NK-92 (cell line): Measurements from ENCODE around the gene VPS54.
"Not testable (repeated sequence)": the region's sequence is repeated elsewhere in the genome, so short reads cannot be mapped to it uniquely, and the experiment has no call there.

Experiments used
- DNase-seq: peaks from one replicate; lab custom pipeline; 2025; ENCODE audit not compliant: unreplicated experiment; lab: John Stamatoyannopoulos, UW

VPS54 gene

DNA sequence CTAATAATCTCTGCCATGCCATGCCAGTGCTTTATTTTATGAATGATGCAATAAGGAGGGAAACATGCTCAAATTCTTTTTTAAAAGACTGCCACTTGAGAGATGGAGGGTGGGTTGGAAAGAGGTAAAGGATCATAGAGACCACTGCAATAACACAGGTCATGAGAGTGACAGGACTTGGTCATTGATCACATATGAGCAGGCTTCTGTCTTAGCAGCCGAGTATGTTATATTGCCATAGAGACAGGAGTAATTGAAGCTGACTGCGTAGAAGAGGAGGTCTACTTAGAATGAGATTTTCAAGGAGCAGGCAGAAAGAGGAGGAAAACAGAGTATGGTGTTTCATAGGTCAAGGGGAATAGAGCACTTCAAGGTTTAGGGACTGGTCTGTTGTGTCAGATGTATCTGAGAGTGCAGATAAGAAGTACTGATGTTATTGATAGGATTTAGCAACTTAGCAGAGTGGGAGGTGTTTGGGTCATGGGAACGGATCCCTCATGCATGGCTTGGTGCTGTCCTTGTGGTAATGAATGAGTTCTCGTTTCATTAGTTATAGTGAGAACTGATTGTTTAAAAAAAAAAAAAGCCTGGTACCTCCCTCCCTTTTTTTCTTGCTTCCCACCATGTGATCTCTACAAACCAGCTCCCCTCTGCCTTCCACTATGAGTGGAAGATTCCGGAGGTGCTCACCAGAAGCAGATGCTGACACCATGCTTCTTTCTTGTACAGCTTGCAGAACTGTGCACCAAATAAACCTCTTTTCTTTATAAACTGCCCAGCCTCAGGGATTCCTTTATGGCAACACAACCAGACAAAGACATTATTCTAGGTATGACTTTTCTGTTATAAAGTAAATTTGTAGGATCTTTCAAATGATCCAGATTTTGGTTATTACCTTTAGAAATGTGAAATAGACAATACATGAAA lies 144.8 kb downstream of the VPS54 start:
- no peak for DNase-seq

DNA sequence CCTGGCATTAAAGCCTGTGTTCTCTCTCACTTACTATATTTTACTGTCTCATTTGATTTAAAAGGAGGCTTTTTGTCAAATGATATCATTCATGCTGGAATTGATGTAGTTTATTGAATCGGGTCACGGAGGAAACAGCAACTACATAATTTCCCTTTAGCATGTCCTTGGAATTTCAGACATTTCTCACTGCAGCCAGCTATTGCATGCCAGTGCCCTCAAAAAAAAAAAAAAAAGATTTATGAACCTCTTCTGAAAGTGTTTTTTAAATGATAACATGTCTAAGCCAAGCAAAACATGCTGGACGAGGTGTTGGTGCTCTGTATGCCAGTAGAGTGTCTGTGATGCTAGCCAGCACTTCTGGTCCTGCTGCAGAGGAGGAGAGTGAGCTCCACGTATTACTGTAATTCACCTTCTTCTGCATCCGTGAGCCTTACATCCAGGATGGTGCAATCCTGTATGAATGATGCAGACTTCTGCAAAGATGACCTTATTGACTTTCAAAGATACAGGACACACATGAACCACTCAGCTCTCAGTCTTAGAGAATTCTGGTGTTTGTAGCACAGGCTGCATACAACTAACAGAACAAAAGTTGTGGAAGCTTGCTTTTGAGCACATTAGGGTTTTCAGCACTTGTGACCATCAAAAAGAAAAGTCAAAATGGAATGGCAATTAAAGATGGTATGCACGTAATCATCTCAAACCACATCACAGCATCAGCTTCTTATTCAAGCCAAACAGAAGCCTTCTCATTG lies 146.5 kb downstream of the VPS54 start:
- DNase-seq = no peak

- no peak for DNase-seq
Measured at GRCh38 chr2:63871864-63872263, 147.4 kb downstream of the VPS54 start.

DNA sequence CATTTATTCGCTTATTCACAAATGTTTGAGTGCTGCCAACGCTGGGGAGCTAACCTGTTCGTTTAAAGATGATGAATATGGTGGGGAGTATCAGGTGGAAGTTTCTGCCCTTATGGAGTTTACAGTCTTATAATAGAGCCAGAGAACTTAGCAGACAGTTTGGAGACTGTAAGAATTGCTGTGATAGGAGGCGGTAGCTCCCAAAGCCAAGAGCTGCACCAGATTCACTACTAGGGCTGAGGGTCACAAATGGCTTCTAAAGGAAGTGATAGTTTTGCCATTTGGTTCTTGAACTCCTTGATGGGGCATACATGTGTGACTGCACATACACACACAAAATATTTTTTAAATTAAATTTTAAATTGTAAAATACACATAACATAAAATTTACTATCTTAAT lies 148.5 kb downstream of the VPS54 start:
- DNase-seq = no peak

GRCh38 chr2:63866009-63866709 lies 153.1 kb downstream of the VPS54 start:
- no peak for DNase-seq

DNA sequence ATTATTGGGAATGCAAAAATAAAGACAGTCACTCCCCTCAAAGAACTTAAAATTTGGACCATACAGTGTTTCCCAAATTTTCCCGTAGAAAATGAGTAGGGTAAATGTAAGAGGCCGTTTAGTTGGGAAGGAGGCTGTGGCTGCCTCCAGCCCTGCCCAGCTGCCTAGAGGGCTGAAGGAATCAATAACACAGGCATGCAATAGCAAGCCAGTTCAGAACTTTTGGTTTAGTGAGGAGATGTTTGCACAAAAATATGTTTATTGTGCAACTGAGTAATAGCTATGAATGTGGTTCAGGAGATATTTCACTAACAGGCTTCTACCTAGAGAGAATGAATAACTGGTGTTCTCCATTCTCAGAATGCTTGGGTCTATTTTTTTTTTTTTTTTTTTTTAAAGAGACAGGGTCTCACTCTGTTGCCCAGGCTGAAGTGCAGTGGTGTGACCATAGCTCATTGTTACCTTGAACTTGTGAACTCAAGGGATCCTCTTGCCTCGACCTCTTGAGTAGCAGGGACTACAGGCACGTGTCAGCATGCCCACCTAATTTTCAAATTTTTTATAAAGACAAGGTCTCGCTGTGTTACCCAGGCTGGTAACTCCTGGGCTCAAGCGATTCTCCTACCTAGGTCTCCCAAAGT lies 153.9 kb downstream of the VPS54 start:
- no peak for DNase-seq

- no peak for DNase-seq
Measured at GRCh38 chr2:63863707-63864106, 155.5 kb downstream of the VPS54 start.

GRCh38 chr2:63862806-63863205 lies 156.4 kb downstream of the VPS54 start:
- no peak for DNase-seq

DNA sequence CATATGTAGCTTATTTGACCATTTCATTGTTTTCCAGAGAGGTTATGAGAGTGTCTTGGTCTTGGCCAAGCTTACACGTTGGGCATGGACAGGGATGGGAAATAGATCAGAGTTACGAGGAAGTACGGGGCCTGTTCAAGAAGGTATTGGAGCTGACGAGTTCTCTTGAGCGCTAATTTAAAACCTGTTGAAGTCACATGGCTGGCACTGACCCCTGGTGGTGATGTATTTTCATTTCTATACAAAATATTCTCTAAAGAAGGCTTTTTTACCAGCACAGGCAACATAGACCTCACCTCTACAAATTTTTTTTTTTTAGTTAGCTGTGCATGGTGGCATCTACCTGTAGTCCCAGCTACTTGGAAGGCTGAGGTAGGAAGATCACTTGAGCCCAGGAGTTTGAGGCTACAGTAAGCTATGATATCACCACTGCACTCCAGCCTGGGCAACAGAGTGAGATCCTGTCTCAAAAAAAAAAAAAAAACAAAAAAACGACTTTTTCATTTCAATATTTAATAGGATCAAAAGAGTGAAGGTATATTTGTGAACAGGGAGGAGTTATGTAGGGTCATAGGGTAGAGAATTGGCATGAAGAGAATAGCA lies 157.9 kb downstream of the VPS54 start:
- no peak for DNase-seq

DNA sequence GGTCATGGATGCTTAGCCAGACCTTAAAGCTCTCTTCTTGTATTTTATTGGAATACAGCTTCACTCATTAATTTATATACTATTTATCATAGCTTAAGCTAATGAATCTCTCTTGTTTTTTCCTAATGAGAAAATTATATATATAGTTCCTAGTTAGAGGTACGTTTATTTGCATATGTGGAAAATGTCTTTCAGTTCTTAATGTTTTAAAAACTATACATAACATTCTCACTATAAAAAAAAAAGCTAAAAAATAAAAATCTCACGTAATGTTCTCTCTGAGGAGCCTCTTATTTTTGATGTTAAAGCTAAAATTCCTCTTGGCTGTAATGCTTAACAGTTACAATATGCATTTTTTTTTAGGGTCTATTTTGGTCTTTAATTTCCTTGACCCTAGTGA lies 160.9 kb downstream of the VPS54 start:
- no peak for DNase-seq

DNA sequence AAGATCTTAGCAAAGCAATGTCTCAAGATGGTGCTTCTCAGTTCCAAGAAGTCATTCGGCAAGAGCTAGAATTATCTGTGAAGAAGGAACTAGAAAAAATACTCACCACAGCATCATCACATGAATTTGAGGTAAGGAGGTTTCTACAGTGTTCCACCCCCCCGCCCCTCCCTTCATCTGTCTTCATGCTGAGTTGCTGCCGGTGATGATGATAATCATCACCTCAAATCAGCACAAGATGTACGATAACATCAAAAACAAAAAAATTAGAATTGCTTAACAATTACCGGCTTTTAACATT lies 163.0 kb downstream of the VPS54 start:
- DNase-seq = no peak

DNA sequence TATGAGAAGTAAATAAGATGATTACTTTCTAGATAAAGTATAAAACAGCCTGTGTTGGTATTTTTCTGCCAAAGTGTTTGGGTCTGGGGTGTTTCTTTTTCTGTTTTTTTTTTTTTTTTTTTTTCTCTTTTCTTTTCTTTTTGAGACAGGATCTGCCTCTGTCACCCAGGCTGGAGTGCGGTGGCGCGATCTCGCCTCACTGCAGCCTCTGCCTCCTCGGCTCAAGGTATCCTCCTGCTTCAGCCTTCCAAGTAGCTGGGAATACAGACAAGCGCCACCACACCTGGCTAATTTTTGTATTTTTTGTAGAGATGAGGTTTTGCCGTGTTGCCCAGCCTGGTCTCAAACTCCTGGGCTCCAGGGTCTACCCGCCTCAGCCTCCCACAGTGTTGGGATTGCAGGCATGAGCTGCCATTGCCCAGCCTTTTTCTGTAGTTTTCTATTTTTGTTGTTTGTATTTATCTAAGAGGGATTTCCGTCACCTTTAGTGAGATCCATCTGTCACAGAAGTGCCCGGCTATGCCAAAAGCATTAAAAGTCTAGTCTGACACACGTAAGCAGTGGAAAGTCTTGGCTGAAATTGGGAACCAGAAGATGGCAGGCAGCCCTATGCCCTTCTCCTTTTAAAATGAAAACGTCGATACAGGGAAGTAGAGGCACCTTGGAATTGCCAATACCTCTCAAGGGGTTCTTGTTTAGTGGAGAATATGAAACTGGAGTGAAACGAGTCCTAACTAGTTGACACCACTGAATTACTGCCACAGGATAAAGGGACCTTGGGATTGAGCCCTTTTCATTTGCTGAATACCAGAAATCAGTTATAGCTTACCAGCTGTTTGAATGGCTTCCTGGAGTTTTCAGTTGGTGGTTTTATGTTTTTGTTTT lies 163.6 kb downstream of the VPS54 start:
- DNase-seq = no peak

DNA sequence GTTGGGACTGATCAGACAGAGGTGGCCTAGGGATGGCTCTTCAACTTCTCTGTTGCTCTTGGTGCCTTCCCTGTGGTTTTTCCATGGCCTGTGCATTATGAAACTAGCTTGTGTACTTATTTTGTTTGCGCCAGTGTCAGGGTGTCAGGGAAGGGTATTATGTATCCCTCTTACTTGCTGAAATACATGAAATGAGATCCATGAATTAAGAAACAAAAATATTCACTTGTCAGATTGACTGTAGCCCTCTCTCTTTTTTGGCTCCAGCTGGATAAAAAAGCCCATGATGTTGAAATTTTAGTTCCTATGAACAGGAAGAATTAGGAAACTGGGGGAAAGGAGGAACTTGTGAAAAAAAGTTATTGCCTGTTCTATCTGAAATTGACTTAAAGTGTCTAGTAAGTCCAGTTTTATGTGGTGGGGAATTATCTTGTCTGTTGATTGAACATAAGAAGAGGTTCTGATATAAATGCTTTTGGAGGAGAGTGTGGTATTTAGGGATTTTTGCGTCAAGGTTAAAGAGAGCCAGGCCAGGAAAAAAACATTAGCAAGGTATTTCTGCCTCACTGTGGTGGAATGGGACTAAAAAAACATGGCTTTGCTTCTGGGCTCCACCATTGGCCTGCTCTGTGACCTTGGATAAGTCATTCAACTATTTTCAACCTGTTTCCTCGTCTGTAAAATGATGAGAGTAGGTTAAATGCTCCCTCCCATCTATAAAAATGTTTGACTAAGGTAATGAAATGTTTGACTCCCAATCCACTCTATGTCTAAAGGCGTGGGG lies 165.5 kb downstream of the VPS54 start:
- DNase-seq = no peak

GRCh38 chr2:63851691-63852311 lies 167.4 kb downstream of the VPS54 start:
- DNase-seq = no peak

- DNase-seq = no peak
Measured at GRCh38 chr2:63850649-63851048, 168.6 kb downstream of the VPS54 start.

GRCh38 chr2:63850204-63850571 lies 169.0 kb downstream of the VPS54 start:
- DNase-seq = no peak

- no peak for DNase-seq
Measured at GRCh38 chr2:63849381-63850203, 169.6 kb downstream of the VPS54 start.

GRCh38 chr2:63847571-63847970 lies 171.7 kb downstream of the VPS54 start:
- not testable (repeated sequence) for DNase-seq
